RWPE2 (cell line): ENCODE data around the gene RTN4R.
"Not testable (repeated sequence)": the region's sequence is repeated elsewhere in the genome, so short reads cannot be mapped to it uniquely, and the experiment has no call there.

Experiments
- ATAC-seq: fragments of 200-7000 bp; cut with Tn5 transposase; 3 replicates; pipeline ENCODE4 v1.9.1; 2021; ENCODE audit warnings: low read depth
- DNase-seq: peaks from one replicate; pipeline ENCODE4 v3.0.0-alpha.2; 2020; ENCODE audit warnings: low spot score
- H3K27ac ChIP-seq: fragments of 450-650 bp; 2 replicates; pipeline ENCODE4 v1.5.1; 2017; ENCODE audit warnings: mild to moderate bottlenecking; ENCODE audit not compliant: poor library complexity, severe bottlenecking
- H3K27me3 ChIP-seq: fragments of 250-450 bp; sonication (Bioruptor Pico); 2 replicates; pipeline ENCODE4 v1.5.1; 2021; ENCODE audit warnings: mild to moderate bottlenecking, moderate library complexity; ENCODE audit not compliant: insufficient read depth, poor library complexity, severe bottlenecking
- H3K36me3 ChIP-seq: fragments of 250-450 bp; sonication (Bioruptor Pico); 2 replicates; pipeline ENCODE4 v1.5.1; 2020; ENCODE audit warnings: low read depth, mild to moderate bottlenecking, moderate library complexity
- H3K4me1 ChIP-seq: fragments of 250-450 bp; sonication (Bioruptor Pico); 2 replicates; pipeline ENCODE4 v1.5.1; 2021; ENCODE audit warnings: mild to moderate bottlenecking, moderate library complexity; ENCODE audit not compliant: insufficient read depth, poor library complexity, severe bottlenecking
- H3K4me3 ChIP-seq: fragments of 250-450 bp; sonication (Bioruptor Pico); 2 replicates; pipeline ENCODE4 v1.5.1; 2021; ENCODE audit warnings: mild to moderate bottlenecking, moderate library complexity; ENCODE audit not compliant: severe bottlenecking
- H3K9me3 ChIP-seq: fragments of 250-450 bp; sonication (Bioruptor Pico); 2 replicates; pipeline ENCODE4 v1.5.1; 2021; ENCODE audit warnings: mild to moderate bottlenecking, moderate library complexity; ENCODE audit not compliant: severe bottlenecking
- CTCF ChIP-seq: fragments of 450-650 bp; IDR thresholded peaks from one replicate; pipeline ENCODE4 v1.5.1; 2017; ENCODE audit warnings: mild to moderate bottlenecking, moderate library complexity; ENCODE audit not compliant: poor library complexity, severe bottlenecking

RTN4R gene

GRCh38 chr22:20272174-20272573, 4.1 kb upstream of the RTN4R start:
- Histone ChIP-seq H3K36me3 (no peaks in the 10 kb centered on the region), H3K9me3 (no peaks in the 10 kb centered on the region), H3K27me3 (no peaks in the 10 kb centered on the region), H3K4me1 (no peaks in the 10 kb centered on the region), H3K27ac (no peak overlapping the region), H3K4me3 (no peak overlapping the region)
- DNase-seq (no peak), ATAC-seq (no peak)
- no peak for TF ChIP-seq CTCF

GRCh38 chr22:20271114-20271994, 3.2 kb upstream of the RTN4R start:
- Histone ChIP-seq H3K4me3 (no peak overlapping the region), H3K36me3 (no peaks in the 10 kb centered on the region), H3K27me3 (no peaks in the 10 kb centered on the region), H3K4me1 (no peaks in the 10 kb centered on the region), H3K27ac (no peak overlapping the region), H3K9me3 (no peaks in the 10 kb centered on the region)
- no peak for TF ChIP-seq CTCF
- ATAC-seq (no peak), DNase-seq (no peak)

DNA sequence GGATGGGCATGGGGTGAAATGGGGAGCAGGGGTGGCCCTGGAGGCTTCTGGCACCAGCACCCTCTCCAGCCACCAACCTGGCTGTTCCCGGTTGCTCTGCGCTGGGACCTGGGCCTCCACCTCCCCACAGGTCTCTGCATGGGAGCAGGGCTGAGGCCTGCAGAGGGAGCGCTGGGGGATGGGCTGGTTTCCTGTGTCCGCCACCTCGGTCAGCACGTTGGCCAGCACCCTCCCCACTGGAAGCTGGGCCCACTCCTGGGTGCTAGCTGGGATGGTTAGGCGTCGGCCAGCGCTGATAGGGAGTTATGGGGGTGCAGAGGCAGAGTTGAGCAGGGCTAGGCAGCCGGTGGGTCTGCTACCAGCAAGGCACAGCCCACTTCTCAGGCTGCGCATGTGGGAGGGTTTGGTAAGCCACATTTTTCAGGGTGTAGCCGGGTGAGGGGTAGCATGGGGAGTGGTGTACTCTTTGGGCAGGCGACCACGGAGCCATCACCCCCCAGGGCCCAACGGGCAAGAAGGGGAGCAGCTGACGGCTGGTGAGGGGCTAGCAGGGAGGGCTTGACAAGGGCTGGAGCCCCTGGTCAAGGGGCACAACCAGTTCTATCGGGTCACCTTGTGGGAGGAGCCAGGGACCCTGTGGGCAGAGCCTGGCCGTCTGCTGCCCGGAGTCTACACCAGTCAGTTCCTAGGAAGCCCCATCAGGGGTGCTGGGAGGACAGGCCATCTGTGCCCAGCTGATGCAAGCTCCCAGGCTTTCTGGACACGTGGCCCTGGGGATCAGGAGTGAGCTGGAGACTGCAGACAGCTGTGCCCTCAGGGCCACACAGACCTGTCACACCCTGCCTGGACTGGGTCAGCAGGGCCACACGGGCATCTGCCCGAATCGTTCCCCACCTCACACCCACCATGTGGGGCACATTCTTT, 2.3 kb upstream of the RTN4R start:
- H3K4me3 ChIP-seq, H3K36me3 ChIP-seq, H3K27ac ChIP-seq, H3K27me3 ChIP-seq, ATAC-seq, H3K4me1 ChIP-seq, DNase-seq, H3K9me3 ChIP-seq: not testable (repeated sequence)

- not testable (repeated sequence) for H3K36me3 ChIP-seq, H3K4me3 ChIP-seq, H3K27ac ChIP-seq, H3K27me3 ChIP-seq, ATAC-seq, DNase-seq, H3K4me1 ChIP-seq, H3K9me3 ChIP-seq
These were observed 1.6 kb upstream of the RTN4R start for GRCh38 chr22:20269673-20270072.

DNA sequence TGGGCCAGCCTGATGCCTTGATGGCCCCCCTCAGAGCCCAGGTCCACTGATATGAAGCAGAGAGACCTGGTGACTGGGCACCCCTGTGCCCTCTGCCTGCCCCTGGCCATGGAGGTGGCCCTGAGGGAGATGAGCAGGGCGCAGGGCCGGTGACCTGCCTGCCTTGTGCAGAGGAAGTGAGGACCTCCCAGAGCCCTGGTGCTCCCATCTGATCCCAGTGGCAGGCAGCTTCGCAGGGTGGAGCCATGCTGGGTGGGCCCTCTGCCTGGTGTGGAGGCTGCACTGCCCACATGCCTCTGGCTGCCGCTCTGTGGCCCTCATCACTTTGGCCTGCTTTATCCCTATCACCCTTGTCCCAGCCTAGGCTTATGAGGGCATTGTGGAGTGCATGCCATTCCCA, 1.1 kb upstream of the RTN4R start:
- H3K27me3 ChIP-seq, H3K9me3 ChIP-seq, H3K36me3 ChIP-seq, DNase-seq, H3K4me3 ChIP-seq, H3K27ac ChIP-seq, H3K4me1 ChIP-seq, ATAC-seq: not testable (repeated sequence)
